NCI-H146 treated with DMSO at 0.1 percent for 48 hours (cell line): ENCODE measurements around the gene ADGRB3.
"Not testable (repeated sequence)": the region's sequence is repeated elsewhere in the genome, so short reads cannot be mapped to it uniquely, and the experiment has no call there.

Source experiments
- DNase-seq: peaks from one replicate; lab custom pipeline; 2025; ENCODE audit not compliant: unreplicated experiment; lab: John Stamatoyannopoulos, UW

ADGRB3 gene

GRCh38 chr6:68912805-68913204 lies 277.7 kb downstream of the ADGRB3 start:
- not testable (repeated sequence) for DNase-seq

- DNase-seq, result no peak
Measured at GRCh38 chr6:68915586-68915985, 280.5 kb downstream of the ADGRB3 start.

- DNase-seq, result no peak
Measured at GRCh38 chr6:68919537-68919936, 284.5 kb downstream of the ADGRB3 start.

GRCh38 chr6:68941345-68941744 lies 306.3 kb downstream of the ADGRB3 start:
- DNase-seq, result no peak

GRCh38 chr6:68947721-68948120 lies 312.6 kb downstream of the ADGRB3 start:
- no peak for DNase-seq

GRCh38 chr6:68951270-68951669 lies 316.2 kb downstream of the ADGRB3 start:
- no peak for DNase-seq

- no peak for DNase-seq
Measured at GRCh38 chr6:68958327-68958726, 323.2 kb downstream of the ADGRB3 start.

- DNase-seq, result peak; percentile 31
Measured at GRCh38 chr6:68967549-68968300, 332.6 kb downstream of the ADGRB3 start.

GRCh38 chr6:68968301-68968649 lies 333.2 kb downstream of the ADGRB3 start:
- DNase-seq, result no peak

- no peak for DNase-seq
Measured at GRCh38 chr6:68973066-68973465, 338.0 kb downstream of the ADGRB3 start.

- no peak for DNase-seq
Measured at GRCh38 chr6:68975064-68975463, 340.0 kb downstream of the ADGRB3 start.

- DNase-seq, result no peak
Measured at GRCh38 chr6:68975816-68976215, 340.7 kb downstream of the ADGRB3 start.

GRCh38 chr6:68976260-68976659 lies 341.2 kb downstream of the ADGRB3 start:
- no peak for DNase-seq

GRCh38 chr6:68978411-68978810 lies 343.3 kb downstream of the ADGRB3 start:
- no peak for DNase-seq

- DNase-seq, result not testable (repeated sequence)
Measured at GRCh38 chr6:68981668-68982067, 346.6 kb downstream of the ADGRB3 start.

GRCh38 chr6:68988698-68989097 lies 353.6 kb downstream of the ADGRB3 start:
- DNase-seq, result no peak

- no peak for DNase-seq
Measured at GRCh38 chr6:68990317-68990716, 355.2 kb downstream of the ADGRB3 start.

- no peak for DNase-seq
Measured at GRCh38 chr6:68993911-68994310, 358.8 kb downstream of the ADGRB3 start.

- no peak for DNase-seq
Measured at GRCh38 chr6:68994521-68994920, 359.4 kb downstream of the ADGRB3 start.

- DNase-seq, result no peak
Measured at GRCh38 chr6:69005199-69005598, 370.1 kb downstream of the ADGRB3 start.

GRCh38 chr6:69007781-69008180 lies 372.7 kb downstream of the ADGRB3 start:
- no peak for DNase-seq

- no peak for DNase-seq
Measured at GRCh38 chr6:69012211-69012610, 377.1 kb downstream of the ADGRB3 start.

GRCh38 chr6:69012876-69013275 lies 377.8 kb downstream of the ADGRB3 start:
- DNase-seq, result no peak
